Measurements from ENCODE around the gene ATP8B1. TPM values are rescaled to one million over a fixed set of nuclear protein-coding genes. Genes with fewer than 3 reads are reported as not detected.

ATP8B1 gene
- total and polyA plus RNA-seq, 2 donors (not counting 1 experiment from before 2014, with no cell fraction given): 109 to 125 TPM

GRCh38 chr18:57764087-57764486 lies 39.0 kb downstream of the ATP8B1 start:
- Histone ChIP-seq H3K9me3 (ENCODE audit: control insufficient read depth, insufficient read depth, low read depth, low read length) (no peaks in the 10 kb centered on the region), H2AFZ (ENCODE audit: low read length) (no peak overlapping the region), H3K36me3 (ENCODE audit: control insufficient read depth, insufficient read depth, low read length) (peaks cover 5% of the 10 kb centered on the region), H3K4me1 (ENCODE audit: control insufficient read depth, extremely low read depth, insufficient read depth, low read length) (peaks cover 6% of the 10 kb centered on the region), H3K27me3 (ENCODE audit: control insufficient read depth, insufficient read depth, low read length) (no peaks in the 10 kb centered on the region), H3K79me2 (ENCODE audit: control insufficient read depth, insufficient read depth, low read length) (peaks cover 87% of the 10 kb centered on the region), H4K20me1 (ENCODE audit: control insufficient read depth, extremely low read depth, insufficient read depth, low read length) (peaks cover 2% of the 10 kb centered on the region), H3K4me2 (ENCODE audit: extremely low read depth, insufficient read depth, low read length) (no peak overlapping the region), H3K27ac (ENCODE audit: insufficient read depth, low read length) (no peak overlapping the region), H3K9ac (ENCODE audit: insufficient read depth, low read length) (no peak overlapping the region), H3K4me3 (replicated peaks in 1 of 4; ENCODE audit: control extremely low read depth in 1 of 4, insufficient read depth in 1 of 4, low read depth in 3 of 4, low read length in 4 of 4) (no peak overlapping the region)
- TF ChIP-seq EZH2 (IDR thresholded peaks at IDR 0.05; ENCODE audit: low read length, missing control alignments): no peak
- DNase-seq (ENCODE audit: low read depth in 2 of 2): no peak

GRCh38 chr18:57762686-57763085 lies 40.4 kb downstream of the ATP8B1 start:
- H3K4me2 ChIP-seq (ENCODE audit: extremely low read depth, insufficient read depth, low read length): no peak overlapping the region
- no peaks in the 10 kb centered on the region for H3K9me3 ChIP-seq (ENCODE audit: control insufficient read depth, insufficient read depth, low read depth, low read length)
- no peak overlapping the region for H3K4me3 ChIP-seq (replicated peaks in 1 of 4; ENCODE audit: control extremely low read depth in 1 of 4, insufficient read depth in 1 of 4, low read depth in 3 of 4, low read length in 4 of 4)
- no peaks in the 10 kb centered on the region for H3K27me3 ChIP-seq (ENCODE audit: control insufficient read depth, insufficient read depth, low read length)
- no peak for TF ChIP-seq CTCF (conservative IDR thresholded peaks at IDR 0.05 in 1 of 2, IDR thresholded peaks at IDR 0.05 in 1 of 2; ENCODE audit: low read depth in 1 of 2, low read length in 2 of 2)
- TF ChIP-seq EZH2 (IDR thresholded peaks at IDR 0.05; ENCODE audit: low read length, missing control alignments): no peak
- H2AFZ ChIP-seq (ENCODE audit: low read length): no peak overlapping the region
- H3K9ac ChIP-seq (ENCODE audit: insufficient read depth, low read length): no peak overlapping the region
- no peak for DNase-seq (ENCODE audit: low read depth in 2 of 2)
- no peaks in the 10 kb centered on the region for H3K4me1 ChIP-seq (ENCODE audit: control insufficient read depth, extremely low read depth, insufficient read depth, low read length)
- H3K27ac ChIP-seq (ENCODE audit: insufficient read depth, low read length): no peak overlapping the region
- peaks cover 2% of the 10 kb centered on the region for H4K20me1 ChIP-seq (ENCODE audit: control insufficient read depth, extremely low read depth, insufficient read depth, low read length)
- peaks cover 84% of the 10 kb centered on the region for H3K79me2 ChIP-seq (ENCODE audit: control insufficient read depth, insufficient read depth, low read length)
- H3K36me3 ChIP-seq (ENCODE audit: control insufficient read depth, insufficient read depth, low read length): peaks cover 5% of the 10 kb centered on the region

- Histone ChIP-seq H3K9ac (ENCODE audit: insufficient read depth, low read length) (no peak overlapping the region), H3K79me2 (ENCODE audit: control insufficient read depth, insufficient read depth, low read length) (peaks cover 82% of the 10 kb centered on the region), H3K4me3 (replicated peaks in 1 of 4; ENCODE audit: control extremely low read depth in 1 of 4, insufficient read depth in 1 of 4, low read depth in 3 of 4, low read length in 4 of 4) (no peak overlapping the region), H3K4me1 (ENCODE audit: control insufficient read depth, extremely low read depth, insufficient read depth, low read length) (no peaks in the 10 kb centered on the region), H4K20me1 (ENCODE audit: control insufficient read depth, extremely low read depth, insufficient read depth, low read length) (peaks cover 2% of the 10 kb centered on the region), H2AFZ (ENCODE audit: low read length) (no peak overlapping the region), H3K4me2 (ENCODE audit: extremely low read depth, insufficient read depth, low read length) (no peak overlapping the region), H3K9me3 (ENCODE audit: control insufficient read depth, insufficient read depth, low read depth, low read length) (no peaks in the 10 kb centered on the region), H3K27ac (ENCODE audit: insufficient read depth, low read length) (no peak overlapping the region), H3K27me3 (ENCODE audit: control insufficient read depth, insufficient read depth, low read length) (no peaks in the 10 kb centered on the region), H3K36me3 (ENCODE audit: control insufficient read depth, insufficient read depth, low read length) (peaks cover 9% of the 10 kb centered on the region)
- peak; percentile 34 to 42 for DNase-seq (ENCODE audit: low read depth in 2 of 2)
- TF ChIP-seq CTCF (conservative IDR thresholded peaks at IDR 0.05 in 1 of 2, IDR thresholded peaks at IDR 0.05 in 1 of 2; ENCODE audit: low read depth in 1 of 2, low read length in 2 of 2): no peak
- no peak for TF ChIP-seq EZH2 (IDR thresholded peaks at IDR 0.05; ENCODE audit: low read length, missing control alignments)
Observed at GRCh38 chr18:57759650-57760049, 43.5 kb downstream of the ATP8B1 start.

Measured in fibroblast of lung (primary cell).